SKM-1 treated with dmso at 0.1 percent for 144 hours (cell line): ENCODE measurements around the gene YIPF5.

ENCODE experiments used
- DNase-seq: peaks from one replicate; lab custom pipeline; 2025; ENCODE audit not compliant: unreplicated experiment; lab: John Stamatoyannopoulos, UW

YIPF5 gene

GRCh38 chr5:144170276-144171024 lies at the start of gene YIPF5, which contains the start of gene KCTD16:
TSS of gene YIPF5 (minus strand) at chr5:144170659. CDS start at chr5:144169955, 704 bp downstream.
TSS of gene KCTD16 (plus strand) at chr5:144170873.
- DNase-seq, result peak; percentile 94

- no peak for DNase-seq
Observed at GRCh38 chr5:144219869-144220268, 49.4 kb upstream of the YIPF5 start.

- no peak for DNase-seq
Observed at GRCh38 chr5:144210655-144211054, 40.2 kb upstream of the YIPF5 start.

GRCh38 chr5:144209361-144209760 lies 38.9 kb upstream of the YIPF5 start:
- no peak for DNase-seq

- no peak for DNase-seq
Observed at GRCh38 chr5:144207875-144208444, 37.5 kb upstream of the YIPF5 start.

GRCh38 chr5:144206141-144206540 lies 35.7 kb upstream of the YIPF5 start:
- DNase-seq, result no peak

GRCh38 chr5:144205141-144205551 lies 34.7 kb upstream of the YIPF5 start:
- DNase-seq, result no peak

GRCh38 chr5:144203750-144204596 lies 33.5 kb upstream of the YIPF5 start:
- peak; percentile 40 for DNase-seq

GRCh38 chr5:144202726-144203125 lies 32.3 kb upstream of the YIPF5 start:
- DNase-seq, result peak; percentile 36

GRCh38 chr5:144202072-144202471 lies 31.6 kb upstream of the YIPF5 start:
- no peak for DNase-seq

- DNase-seq, result no peak
Observed at GRCh38 chr5:144201588-144201987, 31.1 kb upstream of the YIPF5 start.

- no peak for DNase-seq
Observed at GRCh38 chr5:144198386-144198785, 27.9 kb upstream of the YIPF5 start.

GRCh38 chr5:144196612-144197011 lies 26.2 kb upstream of the YIPF5 start:
- DNase-seq, result no peak

- no peak for DNase-seq
Observed at GRCh38 chr5:144195448-144195847, 25.0 kb upstream of the YIPF5 start.

GRCh38 chr5:144194144-144194543 lies 23.7 kb upstream of the YIPF5 start:
- no peak for DNase-seq

GRCh38 chr5:144192661-144193060 lies 22.2 kb upstream of the YIPF5 start:
- no peak for DNase-seq

- DNase-seq, result peak; percentile 47
Observed at GRCh38 chr5:144191998-144192397, 21.5 kb upstream of the YIPF5 start.

- DNase-seq, result no peak
Observed at GRCh38 chr5:144191531-144191930, 21.1 kb upstream of the YIPF5 start.

GRCh38 chr5:144189800-144190429 lies 19.5 kb upstream of the YIPF5 start:
- peak; percentile 44 for DNase-seq

- DNase-seq, result peak; percentile 65
Observed at GRCh38 chr5:144187699-144188294, 17.3 kb upstream of the YIPF5 start.
